GM23338 (cell line): ENCODE data around the gene NTNG1. TPM values are rescaled to one million over a fixed set of nuclear protein-coding genes. Genes with fewer than 3 reads are reported as not detected.

Experiments
- EZH2phosphoT487 ChIP-seq: fragments of 200-600 bp; sonication (generic); IDR thresholded peaks from one replicate; pipeline ENCODE4 v1.8.1; 2018; ENCODE audit warnings: antibody characterized with exemption; ENCODE audit not compliant: unreplicated experiment
- JUNB ChIP-seq: IDR thresholded peaks from one replicate; pipeline ENCODE4 v1.6.1; 2016; ENCODE audit warnings: antibody characterized with exemption; ENCODE audit not compliant: unreplicated experiment
- NANOG ChIP-seq: IDR thresholded peaks from 2 replicates; pipeline ENCODE4 v1.6.1; 2016; ENCODE audit warnings: antibody characterized with exemption, borderline replicate concordance
- ZNF331 ChIP-seq: fragments of 250-450 bp; sonication (Bioruptor Pico); IDR thresholded peaks from 2 replicates; pipeline ENCODE4 v1.5.0; 2020; ENCODE audit warnings: low read depth, mild to moderate bottlenecking, moderate library complexity
- polyA plus RNA-seq: library from polyadenylated mRNA; unstranded; fragments of >200 nt; fragmentation: Nextera tagmentation; extraction: Ambion mirVana; gene quantifications from 2 replicates; pipeline ENCODE4 v1.2.1, GENCODE V29; 2016
- total RNA-seq: library from RNA; depleted of rRNA; stranded (reverse); fragments of >200 nt; shearing (Covaris generic); gene quantifications from 2 replicates; pipeline ENCODE4 v1.2.3, GENCODE V29; 2014
- TF ChIP-seq, protein P1 (sequence below): fragments of 250-450 bp; sonication (Bioruptor Pico); IDR thresholded peaks from 2 replicates; pipeline ENCODE4 v1.5.0; 2020; ENCODE audit warnings: mild to moderate bottlenecking, moderate library complexity
- TF ChIP-seq, protein P2 (sequence below): IDR thresholded peaks from 2 replicates; pipeline ENCODE4 v1.6.1; 2016; ENCODE audit warnings: antibody characterized with exemption
- TF ChIP-seq, protein P3 (sequence below): IDR thresholded peaks from one replicate; pipeline ENCODE4 v1.6.1; 2018; ENCODE audit warnings: antibody characterized with exemption; ENCODE audit not compliant: unreplicated experiment

NTNG1 gene
- total and polyA plus RNA-seq, 2 experiments from 2014 or later, result 7.2 to 10.3 TPM

DNA sequence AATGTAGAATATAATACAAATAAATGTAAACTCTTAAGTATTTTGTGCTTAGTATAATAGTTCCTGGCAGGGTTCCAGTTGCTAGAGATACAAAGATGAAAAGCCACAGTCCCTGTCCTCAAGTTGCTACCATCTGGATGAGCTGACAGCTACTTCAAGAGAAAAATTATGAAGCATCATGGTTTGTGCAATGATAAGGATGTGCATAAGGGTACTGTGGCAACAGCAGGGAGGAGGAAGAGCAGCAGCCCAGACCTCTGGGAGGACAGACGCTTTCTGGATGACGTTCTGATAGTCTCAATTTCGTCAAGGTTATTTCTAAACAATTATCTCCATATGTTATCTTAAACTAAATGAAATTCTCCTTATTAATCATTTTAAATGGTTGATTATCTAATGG, 198.9 kb downstream of the NTNG1 start (continued):
- TF ChIP-seq, protein P1, sequence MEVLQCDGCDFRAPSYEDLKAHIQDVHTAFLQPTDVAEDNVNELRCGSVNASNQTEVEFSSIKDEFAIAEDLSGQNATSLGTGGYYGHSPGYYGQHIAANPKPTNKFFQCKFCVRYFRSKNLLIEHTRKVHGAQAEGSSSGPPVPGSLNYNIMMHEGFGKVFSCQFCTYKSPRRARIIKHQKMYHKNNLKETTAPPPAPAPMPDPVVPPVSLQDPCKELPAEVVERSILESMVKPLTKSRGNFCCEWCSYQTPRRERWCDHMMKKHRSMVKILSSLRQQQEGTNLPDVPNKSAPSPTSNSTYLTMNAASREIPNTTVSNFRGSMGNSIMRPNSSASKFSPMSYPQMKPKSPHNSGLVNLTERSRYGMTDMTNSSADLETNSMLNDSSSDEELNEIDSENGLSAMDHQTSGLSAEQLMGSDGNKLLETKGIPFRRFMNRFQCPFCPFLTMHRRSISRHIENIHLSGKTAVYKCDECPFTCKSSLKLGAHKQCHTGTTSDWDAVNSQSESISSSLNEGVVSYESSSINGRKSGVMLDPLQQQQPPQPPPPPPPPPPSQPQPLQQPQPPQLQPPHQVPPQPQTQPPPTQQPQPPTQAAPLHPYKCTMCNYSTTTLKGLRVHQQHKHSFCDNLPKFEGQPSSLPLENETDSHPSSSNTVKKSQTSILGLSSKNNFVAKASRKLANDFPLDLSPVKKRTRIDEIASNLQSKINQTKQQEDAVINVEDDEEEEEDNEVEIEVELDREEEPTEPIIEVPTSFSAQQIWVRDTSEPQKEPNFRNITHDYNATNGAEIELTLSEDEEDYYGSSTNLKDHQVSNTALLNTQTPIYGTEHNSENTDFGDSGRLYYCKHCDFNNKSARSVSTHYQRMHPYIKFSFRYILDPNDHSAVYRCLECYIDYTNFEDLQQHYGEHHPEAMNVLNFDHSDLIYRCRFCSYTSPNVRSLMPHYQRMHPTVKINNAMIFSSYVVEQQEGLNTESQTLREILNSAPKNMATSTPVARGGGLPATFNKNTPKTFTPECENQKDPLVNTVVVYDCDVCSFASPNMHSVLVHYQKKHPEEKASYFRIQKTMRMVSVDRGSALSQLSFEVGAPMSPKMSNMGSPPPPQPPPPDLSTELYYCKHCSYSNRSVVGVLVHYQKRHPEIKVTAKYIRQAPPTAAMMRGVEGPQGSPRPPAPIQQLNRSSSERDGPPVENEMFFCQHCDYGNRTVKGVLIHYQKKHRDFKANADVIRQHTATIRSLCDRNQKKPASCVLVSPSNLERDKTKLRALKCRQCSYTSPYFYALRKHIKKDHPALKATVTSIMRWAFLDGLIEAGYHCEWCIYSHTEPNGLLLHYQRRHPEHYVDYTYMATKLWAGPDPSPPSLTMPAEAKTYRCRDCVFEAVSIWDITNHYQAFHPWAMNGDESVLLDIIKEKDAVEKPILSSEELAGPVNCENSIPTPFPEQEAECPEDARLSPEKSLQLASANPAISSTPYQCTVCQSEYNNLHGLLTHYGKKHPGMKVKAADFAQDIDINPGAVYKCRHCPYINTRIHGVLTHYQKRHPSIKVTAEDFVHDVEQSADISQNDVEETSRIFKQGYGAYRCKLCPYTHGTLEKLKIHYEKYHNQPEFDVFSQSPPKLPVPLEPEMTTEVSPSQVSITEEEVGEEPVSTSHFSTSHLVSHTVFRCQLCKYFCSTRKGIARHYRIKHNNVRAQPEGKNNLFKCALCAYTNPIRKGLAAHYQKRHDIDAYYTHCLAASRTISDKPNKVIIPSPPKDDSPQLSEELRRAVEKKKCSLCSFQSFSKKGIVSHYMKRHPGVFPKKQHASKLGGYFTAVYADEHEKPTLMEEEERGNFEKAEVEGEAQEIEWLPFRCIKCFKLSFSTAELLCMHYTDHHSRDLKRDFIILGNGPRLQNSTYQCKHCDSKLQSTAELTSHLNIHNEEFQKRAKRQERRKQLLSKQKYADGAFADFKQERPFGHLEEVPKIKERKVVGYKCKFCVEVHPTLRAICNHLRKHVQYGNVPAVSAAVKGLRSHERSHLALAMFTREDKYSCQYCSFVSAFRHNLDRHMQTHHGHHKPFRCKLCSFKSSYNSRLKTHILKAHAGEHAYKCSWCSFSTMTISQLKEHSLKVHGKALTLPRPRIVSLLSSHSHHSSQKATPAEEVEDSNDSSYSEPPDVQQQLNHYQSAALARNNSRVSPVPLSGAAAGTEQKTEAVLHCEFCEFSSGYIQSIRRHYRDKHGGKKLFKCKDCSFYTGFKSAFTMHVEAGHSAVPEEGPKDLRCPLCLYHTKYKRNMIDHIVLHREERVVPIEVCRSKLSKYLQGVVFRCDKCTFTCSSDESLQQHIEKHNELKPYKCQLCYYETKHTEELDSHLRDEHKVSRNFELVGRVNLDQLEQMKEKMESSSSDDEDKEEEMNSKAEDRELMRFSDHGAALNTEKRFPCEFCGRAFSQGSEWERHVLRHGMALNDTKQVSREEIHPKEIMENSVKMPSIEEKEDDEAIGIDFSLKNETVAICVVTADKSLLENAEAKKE (CRISPR knock-in tag), result no peak
- no peak for TF ChIP-seq JUNB
- no peak for TF ChIP-seq ZNF331 (CRISPR knock-in tag)
- no peak for TF ChIP-seq EZH2phosphoT487
- TF ChIP-seq, protein P2, sequence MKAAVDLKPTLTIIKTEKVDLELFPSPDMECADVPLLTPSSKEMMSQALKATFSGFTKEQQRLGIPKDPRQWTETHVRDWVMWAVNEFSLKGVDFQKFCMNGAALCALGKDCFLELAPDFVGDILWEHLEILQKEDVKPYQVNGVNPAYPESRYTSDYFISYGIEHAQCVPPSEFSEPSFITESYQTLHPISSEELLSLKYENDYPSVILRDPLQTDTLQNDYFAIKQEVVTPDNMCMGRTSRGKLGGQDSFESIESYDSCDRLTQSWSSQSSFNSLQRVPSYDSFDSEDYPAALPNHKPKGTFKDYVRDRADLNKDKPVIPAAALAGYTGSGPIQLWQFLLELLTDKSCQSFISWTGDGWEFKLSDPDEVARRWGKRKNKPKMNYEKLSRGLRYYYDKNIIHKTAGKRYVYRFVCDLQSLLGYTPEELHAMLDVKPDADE, result no peak
- TF ChIP-seq NANOG, result no peak
- TF ChIP-seq, protein P3, sequence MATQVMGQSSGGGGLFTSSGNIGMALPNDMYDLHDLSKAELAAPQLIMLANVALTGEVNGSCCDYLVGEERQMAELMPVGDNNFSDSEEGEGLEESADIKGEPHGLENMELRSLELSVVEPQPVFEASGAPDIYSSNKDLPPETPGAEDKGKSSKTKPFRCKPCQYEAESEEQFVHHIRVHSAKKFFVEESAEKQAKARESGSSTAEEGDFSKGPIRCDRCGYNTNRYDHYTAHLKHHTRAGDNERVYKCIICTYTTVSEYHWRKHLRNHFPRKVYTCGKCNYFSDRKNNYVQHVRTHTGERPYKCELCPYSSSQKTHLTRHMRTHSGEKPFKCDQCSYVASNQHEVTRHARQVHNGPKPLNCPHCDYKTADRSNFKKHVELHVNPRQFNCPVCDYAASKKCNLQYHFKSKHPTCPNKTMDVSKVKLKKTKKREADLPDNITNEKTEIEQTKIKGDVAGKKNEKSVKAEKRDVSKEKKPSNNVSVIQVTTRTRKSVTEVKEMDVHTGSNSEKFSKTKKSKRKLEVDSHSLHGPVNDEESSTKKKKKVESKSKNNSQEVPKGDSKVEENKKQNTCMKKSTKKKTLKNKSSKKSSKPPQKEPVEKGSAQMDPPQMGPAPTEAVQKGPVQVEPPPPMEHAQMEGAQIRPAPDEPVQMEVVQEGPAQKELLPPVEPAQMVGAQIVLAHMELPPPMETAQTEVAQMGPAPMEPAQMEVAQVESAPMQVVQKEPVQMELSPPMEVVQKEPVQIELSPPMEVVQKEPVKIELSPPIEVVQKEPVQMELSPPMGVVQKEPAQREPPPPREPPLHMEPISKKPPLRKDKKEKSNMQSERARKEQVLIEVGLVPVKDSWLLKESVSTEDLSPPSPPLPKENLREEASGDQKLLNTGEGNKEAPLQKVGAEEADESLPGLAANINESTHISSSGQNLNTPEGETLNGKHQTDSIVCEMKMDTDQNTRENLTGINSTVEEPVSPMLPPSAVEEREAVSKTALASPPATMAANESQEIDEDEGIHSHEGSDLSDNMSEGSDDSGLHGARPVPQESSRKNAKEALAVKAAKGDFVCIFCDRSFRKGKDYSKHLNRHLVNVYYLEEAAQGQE, result no peak
